Measurements from ENCODE around the gene NDC1.
A peak's percentile ranks its signal among the peaks of the same experiment; 100 is the strongest.
"Not testable (repeated sequence)": the region's sequence is repeated elsewhere in the genome, so short reads cannot be mapped to it uniquely, and the experiment has no call there.

The NDC1 gene

DNA sequence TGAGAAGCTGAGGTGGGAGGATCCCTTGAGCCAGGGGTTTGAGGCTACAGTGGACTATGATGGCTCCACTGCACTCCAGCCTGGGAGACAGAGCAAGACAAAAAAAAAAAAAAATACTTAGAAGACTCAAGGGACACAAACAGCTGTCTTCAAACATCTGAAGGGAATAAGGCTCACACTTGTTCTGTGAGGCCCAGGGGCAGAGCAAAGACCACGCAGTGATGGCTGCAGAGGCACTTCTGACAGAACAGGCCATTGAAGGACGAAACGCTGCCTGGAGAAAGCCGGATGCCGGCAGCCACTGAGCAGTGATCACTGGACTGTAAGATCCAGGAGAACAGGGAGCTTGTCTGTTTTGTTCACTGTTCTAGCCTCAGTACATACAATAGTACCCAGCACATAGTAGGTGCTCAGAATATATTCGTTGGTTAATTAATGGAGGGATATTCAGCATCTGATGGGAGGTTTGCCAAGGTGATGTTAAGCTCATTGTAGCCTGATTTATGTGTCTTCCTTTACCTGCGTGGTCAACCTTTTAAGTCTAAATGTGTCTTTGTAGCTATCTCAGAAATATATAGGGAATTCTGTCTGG lies 12.1 kb upstream of the NDC1 start:
- no peaks in the 10 kb centered on the region for H3K4me1 ChIP-seq (ENCODE audit: insufficient read depth, low read length)
- H3K9me3 ChIP-seq (ENCODE audit: low read length) = no peaks in the 10 kb centered on the region
- no peaks in the 10 kb centered on the region for H3K27me3 ChIP-seq (ENCODE audit: insufficient read depth, low read length)
- H3K36me3 ChIP-seq (ENCODE audit: insufficient read depth, low read length) = peaks cover 25% of the 10 kb centered on the region
- H3K4me3 ChIP-seq (ENCODE audit: low read length) = no peak overlapping the region
- H2AFZ ChIP-seq (ENCODE audit: low read depth, low read length) = no peak overlapping the region

DNA sequence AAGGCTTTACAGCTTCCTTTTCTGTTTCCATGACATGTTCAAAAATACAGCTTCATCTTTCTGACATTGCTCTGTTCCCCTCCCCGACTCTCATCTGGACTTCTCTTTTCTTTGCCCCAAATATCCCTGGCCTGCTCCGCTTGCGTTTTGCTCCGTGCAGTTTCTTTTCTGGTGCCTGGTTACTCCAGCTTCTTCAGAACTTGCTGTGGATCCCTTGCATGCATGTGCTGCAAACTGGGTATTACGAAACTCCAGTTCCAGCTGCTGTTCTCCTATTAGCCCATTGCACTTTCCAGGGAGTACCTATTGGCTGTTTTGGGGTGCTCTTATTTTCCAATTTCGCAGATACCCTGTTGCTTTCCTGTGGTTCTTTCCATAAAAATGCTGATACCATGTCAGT lies 9.9 kb upstream of the NDC1 start:
- no peaks in the 10 kb centered on the region for H3K4me1 ChIP-seq (ENCODE audit: insufficient read depth, low read length)
- no peaks in the 10 kb centered on the region for H3K9me3 ChIP-seq (ENCODE audit: low read length)
- H3K27me3 ChIP-seq (ENCODE audit: insufficient read depth, low read length) = no peaks in the 10 kb centered on the region
- H3K4me3 ChIP-seq (ENCODE audit: low read length) = no peak overlapping the region
- H2AFZ ChIP-seq (ENCODE audit: low read depth, low read length) = no peak overlapping the region
- H3K36me3 ChIP-seq (ENCODE audit: insufficient read depth, low read length) = peaks cover 9% of the 10 kb centered on the region

DNA sequence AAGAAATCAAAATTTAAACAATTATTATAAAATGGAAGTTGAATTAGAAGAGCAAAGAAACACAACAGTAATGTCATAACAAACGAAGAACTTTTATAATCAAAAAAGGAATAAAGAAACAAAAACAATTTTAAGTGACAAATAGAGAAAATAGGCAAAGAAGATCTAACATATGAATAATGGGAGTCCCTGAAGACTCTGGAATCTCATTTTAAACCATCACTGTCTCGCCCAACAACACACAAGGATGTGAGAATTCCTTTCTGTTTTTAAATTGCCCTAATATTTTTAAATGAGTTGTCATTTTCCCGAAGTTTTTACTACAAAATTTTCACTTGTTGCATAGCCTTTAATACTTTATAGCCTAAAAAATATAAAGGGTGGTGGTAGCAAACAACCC lies 4.3 kb upstream of the NDC1 start:
- H3K4me1 ChIP-seq (ENCODE audit: insufficient read depth, low read length) = no peaks in the 10 kb centered on the region
- peaks cover 2% of the 10 kb centered on the region for H3K9me3 ChIP-seq (ENCODE audit: low read length)
- no peaks in the 10 kb centered on the region for H3K36me3 ChIP-seq (ENCODE audit: insufficient read depth, low read length)
- H3K27me3 ChIP-seq (ENCODE audit: insufficient read depth, low read length) = no peaks in the 10 kb centered on the region
- H3K4me3 ChIP-seq (ENCODE audit: low read length) = no peak overlapping the region
- H2AFZ ChIP-seq (ENCODE audit: low read depth, low read length) = no peak overlapping the region

GRCh38 chr1:53838654-53838974 lies 518 bp upstream of the NDC1 start:
- peak overlapping the region; percentile 91 for H2AFZ ChIP-seq (ENCODE audit: low read depth, low read length)
- H3K4me1 ChIP-seq (ENCODE audit: insufficient read depth, low read length) = no peaks in the 10 kb centered on the region
- H3K27me3 ChIP-seq (ENCODE audit: insufficient read depth, low read length) = no peaks in the 10 kb centered on the region
- peaks cover 6% of the 10 kb centered on the region for H3K36me3 ChIP-seq (ENCODE audit: insufficient read depth, low read length)
- peak overlapping the region; percentile 97 for H3K4me3 ChIP-seq (ENCODE audit: low read length)
- peaks cover 2% of the 10 kb centered on the region for H3K9me3 ChIP-seq (ENCODE audit: low read length)

DNA sequence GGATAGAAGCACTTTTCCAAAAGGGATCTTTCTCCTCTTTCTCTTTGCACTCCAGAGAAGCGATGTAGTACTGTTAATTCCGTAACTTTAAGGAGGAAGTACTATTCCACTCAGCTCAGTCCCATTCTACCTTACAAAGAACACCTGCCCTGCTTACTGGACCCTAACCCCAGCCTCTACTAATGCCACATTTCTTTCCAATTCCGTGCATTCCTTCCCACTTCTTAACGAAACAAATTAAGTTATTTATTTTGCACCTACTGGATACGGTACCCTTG lies 511 bp downstream of the NDC1 start:
- H3K27me3 ChIP-seq (ENCODE audit: insufficient read depth, low read length) = no peaks in the 10 kb centered on the region
- peaks cover 2% of the 10 kb centered on the region for H3K9me3 ChIP-seq (ENCODE audit: low read length)
- H3K36me3 ChIP-seq (ENCODE audit: insufficient read depth, low read length) = peaks cover 6% of the 10 kb centered on the region
- H3K4me3 ChIP-seq (ENCODE audit: low read length) = peak overlapping the region; percentile 97
- peak overlapping the region; percentile 91 for H2AFZ ChIP-seq (ENCODE audit: low read depth, low read length)
- H3K4me1 ChIP-seq (ENCODE audit: insufficient read depth, low read length) = no peaks in the 10 kb centered on the region

DNA sequence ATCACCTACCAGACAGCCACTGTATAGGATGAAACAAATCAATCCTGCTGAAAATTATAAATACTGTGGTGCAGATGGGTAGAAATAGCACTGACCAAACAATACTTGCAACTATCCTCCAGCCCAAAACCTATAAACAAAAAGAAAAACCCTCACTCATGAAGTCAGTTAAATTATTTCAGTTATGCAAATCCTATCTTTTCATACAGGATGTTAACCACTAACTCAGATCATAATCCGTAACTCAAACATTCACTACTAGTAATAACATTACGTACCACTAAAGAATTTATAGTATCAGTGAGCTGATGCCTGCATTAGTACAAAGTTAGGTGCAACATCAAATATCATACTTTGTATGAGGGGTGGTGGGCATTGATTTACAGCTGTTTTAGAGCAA lies 2.6 kb downstream of the NDC1 start:
- no peak overlapping the region for H3K4me3 ChIP-seq (ENCODE audit: low read length)
- no peaks in the 10 kb centered on the region for H3K9me3 ChIP-seq (ENCODE audit: low read length)
- H3K4me1 ChIP-seq (ENCODE audit: insufficient read depth, low read length) = no peaks in the 10 kb centered on the region
- peaks cover 6% of the 10 kb centered on the region for H3K36me3 ChIP-seq (ENCODE audit: insufficient read depth, low read length)
- no peak overlapping the region for H2AFZ ChIP-seq (ENCODE audit: low read depth, low read length)
- H3K27me3 ChIP-seq (ENCODE audit: insufficient read depth, low read length) = no peaks in the 10 kb centered on the region

DNA sequence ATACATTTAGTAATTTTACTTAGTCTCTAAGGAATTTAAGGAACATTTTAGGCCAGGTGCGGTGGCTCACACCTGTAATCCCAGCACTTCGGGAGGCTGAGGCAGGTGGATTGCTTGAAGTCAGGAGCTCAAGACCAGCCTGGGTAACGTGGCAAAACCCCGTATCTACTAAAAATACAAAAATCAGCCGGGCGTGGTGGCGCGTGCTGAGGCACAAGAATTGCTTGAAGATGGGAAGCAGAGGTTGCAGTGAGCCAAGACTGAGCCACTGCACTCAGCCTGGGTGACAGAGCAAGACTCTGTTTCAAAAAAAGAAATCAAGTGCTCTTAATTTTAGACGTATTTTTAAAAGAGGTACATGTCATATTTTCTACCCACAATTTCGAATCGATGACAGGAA lies 3.3 kb downstream of the NDC1 start:
- Histone ChIP-seq H3K4me1 (ENCODE audit: insufficient read depth, low read length) (no peaks in the 10 kb centered on the region), H3K4me3 (ENCODE audit: low read length) (no peak overlapping the region), H2AFZ (ENCODE audit: low read depth, low read length) (no peak overlapping the region), H3K36me3 (ENCODE audit: insufficient read depth, low read length) (peaks cover 6% of the 10 kb centered on the region), H3K9me3 (ENCODE audit: low read length) (no peaks in the 10 kb centered on the region), H3K27me3 (ENCODE audit: insufficient read depth, low read length) (no peaks in the 10 kb centered on the region)

DNA sequence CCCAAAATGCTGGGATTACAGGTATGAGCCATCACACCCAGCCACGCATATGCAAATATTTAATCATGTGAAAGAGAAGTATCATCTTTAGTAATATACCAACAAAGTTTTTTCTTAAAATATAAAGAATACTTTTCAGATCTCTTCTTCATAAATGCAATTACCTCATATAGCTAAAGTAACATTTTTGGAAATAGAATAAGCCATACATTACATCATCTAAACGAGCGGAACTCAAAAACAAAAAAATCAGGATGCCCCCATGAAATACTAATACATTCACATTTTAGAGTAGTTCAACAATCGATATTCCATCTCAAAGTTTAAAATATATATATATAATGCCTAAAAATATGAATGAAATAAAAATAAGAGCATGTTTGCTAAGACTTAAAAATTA lies 4.7 kb downstream of the NDC1 start:
- no peak overlapping the region for H3K4me3 ChIP-seq (ENCODE audit: low read length)
- peaks cover 12% of the 10 kb centered on the region for H3K36me3 ChIP-seq (ENCODE audit: insufficient read depth, low read length)
- H3K27me3 ChIP-seq (ENCODE audit: insufficient read depth, low read length) = no peaks in the 10 kb centered on the region
- no peaks in the 10 kb centered on the region for H3K9me3 ChIP-seq (ENCODE audit: low read length)
- H2AFZ ChIP-seq (ENCODE audit: low read depth, low read length) = no peak overlapping the region
- H3K4me1 ChIP-seq (ENCODE audit: insufficient read depth, low read length) = no peaks in the 10 kb centered on the region

- no peak overlapping the region for H3K4me3 ChIP-seq (ENCODE audit: low read length)
- H3K27me3 ChIP-seq (ENCODE audit: insufficient read depth, low read length) = no peaks in the 10 kb centered on the region
- no peak overlapping the region for H2AFZ ChIP-seq (ENCODE audit: low read depth, low read length)
- peaks cover 49% of the 10 kb centered on the region for H3K36me3 ChIP-seq (ENCODE audit: insufficient read depth, low read length)
- no peaks in the 10 kb centered on the region for H3K9me3 ChIP-seq (ENCODE audit: low read length)
- no peaks in the 10 kb centered on the region for H3K4me1 ChIP-seq (ENCODE audit: insufficient read depth, low read length)
Measured at GRCh38 chr1:53826367-53826766, 11.7 kb downstream of the NDC1 start.

- peaks cover 49% of the 10 kb centered on the region for H3K36me3 ChIP-seq (ENCODE audit: insufficient read depth, low read length)
Measured at GRCh38 chr1:53825306-53825705, 12.8 kb downstream of the NDC1 start.

GRCh38 chr1:53822931-53823330 lies 15.2 kb downstream of the NDC1 start:
- Histone ChIP-seq H2AFZ (ENCODE audit: low read depth, low read length) (no peak overlapping the region), H3K4me1 (ENCODE audit: insufficient read depth, low read length) (no peaks in the 10 kb centered on the region), H3K36me3 (ENCODE audit: insufficient read depth, low read length) (peaks cover 41% of the 10 kb centered on the region), H3K27me3 (ENCODE audit: insufficient read depth, low read length) (no peaks in the 10 kb centered on the region), H3K9me3 (ENCODE audit: low read length) (no peaks in the 10 kb centered on the region), H3K4me3 (ENCODE audit: low read length) (no peak overlapping the region)

More at GRCh38 chr1:53825306-53825705, 12.8 kb downstream of the NDC1 start:
- H3K4me3 ChIP-seq (ENCODE audit: low read length) = no peak overlapping the region
- no peak overlapping the region for H2AFZ ChIP-seq (ENCODE audit: low read depth, low read length)
- no peaks in the 10 kb centered on the region for H3K9me3 ChIP-seq (ENCODE audit: low read length)
- no peaks in the 10 kb centered on the region for H3K4me1 ChIP-seq (ENCODE audit: insufficient read depth, low read length)
- no peaks in the 10 kb centered on the region for H3K27me3 ChIP-seq (ENCODE audit: insufficient read depth, low read length)

GRCh38 chr1:53821380-53821779 lies 16.7 kb downstream of the NDC1 start:
- no peak overlapping the region for H3K4me3 ChIP-seq (ENCODE audit: low read length)
- H3K27me3 ChIP-seq (ENCODE audit: insufficient read depth, low read length) = no peaks in the 10 kb centered on the region
- H3K9me3 ChIP-seq (ENCODE audit: low read length) = peaks cover 2% of the 10 kb centered on the region
- peaks cover 36% of the 10 kb centered on the region for H3K36me3 ChIP-seq (ENCODE audit: insufficient read depth, low read length)
- H3K4me1 ChIP-seq (ENCODE audit: insufficient read depth, low read length) = no peaks in the 10 kb centered on the region
- H2AFZ ChIP-seq (ENCODE audit: low read depth, low read length) = no peak overlapping the region

DNA sequence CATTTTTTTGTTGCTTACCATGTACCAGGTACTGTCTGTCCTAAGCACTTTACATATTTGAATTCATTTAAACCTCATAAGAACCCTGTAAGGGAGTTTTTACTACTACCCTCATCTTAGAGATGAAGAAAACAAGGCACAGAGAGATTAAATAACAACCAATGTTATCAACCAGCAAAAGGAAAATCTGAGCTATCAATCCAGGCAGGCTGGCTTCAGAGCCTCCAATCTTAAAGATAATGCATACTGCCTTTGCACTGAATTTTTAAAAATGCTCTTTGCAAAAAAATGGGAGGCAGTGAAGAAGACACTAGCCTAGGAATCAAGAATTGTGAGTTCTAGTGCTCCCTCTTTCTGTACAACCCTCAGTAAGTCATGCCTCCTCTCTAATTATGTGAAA lies 18.7 kb downstream of the NDC1 start:
- Histone ChIP-seq H3K9me3 (ENCODE audit: low read length) (peaks cover 2% of the 10 kb centered on the region), H2AFZ (ENCODE audit: low read depth, low read length) (no peak overlapping the region), H3K36me3 (ENCODE audit: insufficient read depth, low read length) (peaks cover 20% of the 10 kb centered on the region), H3K27me3 (ENCODE audit: insufficient read depth, low read length) (no peaks in the 10 kb centered on the region), H3K4me1 (ENCODE audit: insufficient read depth, low read length) (no peaks in the 10 kb centered on the region), H3K4me3 (ENCODE audit: low read length) (no peak overlapping the region)

GRCh38 chr1:53816584-53816983 lies 21.5 kb downstream of the NDC1 start:
- H2AFZ ChIP-seq (ENCODE audit: low read depth, low read length); H3K4me1 ChIP-seq (ENCODE audit: insufficient read depth, low read length); H3K9me3 ChIP-seq (ENCODE audit: low read length); H3K4me3 ChIP-seq (ENCODE audit: low read length); H3K27me3 ChIP-seq (ENCODE audit: insufficient read depth, low read length): not testable (repeated sequence)
- peaks cover 14% of the 10 kb centered on the region for H3K36me3 ChIP-seq (ENCODE audit: insufficient read depth, low read length)

Data from neuron (in vitro differentiated cells).